Mammary epithelial cell (primary cell): ENCODE measurements around the gene ACBD5.
"Not testable (repeated sequence)": the region's sequence is repeated elsewhere in the genome, so short reads cannot be mapped to it uniquely, and the experiment has no call there.

Experiments
- CTCF ChIP-seq, 2 donors: IDR thresholded peaks in 1 of 2; conservative IDR thresholded peaks in 1 of 2; 2 replicates each; pipeline ENCODE4 v1.5.1; 2011 to 2012; ENCODE audit warnings: inconsistent platforms in 2 of 2, low read length in 2 of 2, mild to moderate bottlenecking in 2 of 2, control low read depth in 1 of 2, low read depth in 1 of 2; ENCODE audit not compliant: insufficient read depth in 1 of 2; ENCODE audit errors: extremely low read depth in 1 of 2
- EZH2 ChIP-seq: IDR thresholded peaks from 2 replicates; pipeline ENCODE4 v1.6.1; 2012; ENCODE audit warnings: low read length, inconsistent platforms, borderline replicate concordance

DNA sequence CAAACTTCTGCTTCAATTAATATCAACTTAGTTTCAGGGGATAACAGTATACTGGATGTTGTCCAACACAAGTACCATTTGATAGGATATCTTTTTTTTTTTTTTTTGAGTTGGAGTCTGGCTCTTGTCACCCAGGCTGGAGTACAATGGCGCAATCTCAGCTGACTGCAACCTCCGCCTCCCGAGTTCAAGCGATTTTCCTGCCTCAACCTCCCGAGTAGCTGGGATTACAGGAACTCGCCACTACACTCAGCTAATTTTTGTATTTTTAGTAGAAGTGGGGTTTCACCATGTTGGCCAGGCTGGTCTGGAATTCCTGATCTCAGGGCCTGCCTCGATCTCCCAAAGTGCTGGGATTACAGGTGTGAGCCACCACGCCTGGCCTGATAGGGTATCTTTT is 3.1 kb downstream of the ACBD5 start:
- not testable (repeated sequence) for TF ChIP-seq CTCF (conservative IDR thresholded peaks at IDR 0.05 in 1 of 2, IDR thresholded peaks at IDR 0.05 in 1 of 2; ENCODE audit: extremely low read depth in 1 of 2, insufficient read depth in 1 of 2, low read depth in 1 of 2, low read length in 2 of 2); EZH2
